HEK293 (cell line): ENCODE results near the gene FCAR.
"Not testable (repeated sequence)": the region's sequence is repeated elsewhere in the genome, so short reads cannot be mapped to it uniquely, and the experiment has no call there.

Source experiments
- CTCF ChIP-seq: fragments of 450-650 bp; formaldehyde crosslinking; IDR thresholded peaks from 2 replicates; pipeline ENCODE4 v1.5.1; 2016; ENCODE audit warnings: missing biosample characterization, missing genetic modification characterization
- REST ChIP-seq: fragments of 450-650 bp; formaldehyde crosslinking; IDR thresholded peaks from 2 replicates; pipeline ENCODE4 v1.5.1; 2016; ENCODE audit warnings: missing biosample characterization, missing genetic modification characterization
- ZNF140 ChIP-seq: fragments of 450-650 bp; formaldehyde crosslinking; IDR thresholded peaks from 2 replicates; pipeline ENCODE4 v1.5.1; 2016; ENCODE audit warnings: missing biosample characterization, missing genetic modification characterization
- TF ChIP-seq, protein P1 (sequence below): fragments of 450-650 bp; formaldehyde crosslinking; conservative IDR thresholded peaks from 2 replicates; pipeline ENCODE4 v1.5.1; 2016; ENCODE audit warnings: low read depth, missing biosample characterization, missing genetic modification characterization

- not testable (repeated sequence) for TF ChIP-seq CTCF, ZNF140, REST (tag by site-specific recombination)
- TF ChIP-seq, protein P1, sequence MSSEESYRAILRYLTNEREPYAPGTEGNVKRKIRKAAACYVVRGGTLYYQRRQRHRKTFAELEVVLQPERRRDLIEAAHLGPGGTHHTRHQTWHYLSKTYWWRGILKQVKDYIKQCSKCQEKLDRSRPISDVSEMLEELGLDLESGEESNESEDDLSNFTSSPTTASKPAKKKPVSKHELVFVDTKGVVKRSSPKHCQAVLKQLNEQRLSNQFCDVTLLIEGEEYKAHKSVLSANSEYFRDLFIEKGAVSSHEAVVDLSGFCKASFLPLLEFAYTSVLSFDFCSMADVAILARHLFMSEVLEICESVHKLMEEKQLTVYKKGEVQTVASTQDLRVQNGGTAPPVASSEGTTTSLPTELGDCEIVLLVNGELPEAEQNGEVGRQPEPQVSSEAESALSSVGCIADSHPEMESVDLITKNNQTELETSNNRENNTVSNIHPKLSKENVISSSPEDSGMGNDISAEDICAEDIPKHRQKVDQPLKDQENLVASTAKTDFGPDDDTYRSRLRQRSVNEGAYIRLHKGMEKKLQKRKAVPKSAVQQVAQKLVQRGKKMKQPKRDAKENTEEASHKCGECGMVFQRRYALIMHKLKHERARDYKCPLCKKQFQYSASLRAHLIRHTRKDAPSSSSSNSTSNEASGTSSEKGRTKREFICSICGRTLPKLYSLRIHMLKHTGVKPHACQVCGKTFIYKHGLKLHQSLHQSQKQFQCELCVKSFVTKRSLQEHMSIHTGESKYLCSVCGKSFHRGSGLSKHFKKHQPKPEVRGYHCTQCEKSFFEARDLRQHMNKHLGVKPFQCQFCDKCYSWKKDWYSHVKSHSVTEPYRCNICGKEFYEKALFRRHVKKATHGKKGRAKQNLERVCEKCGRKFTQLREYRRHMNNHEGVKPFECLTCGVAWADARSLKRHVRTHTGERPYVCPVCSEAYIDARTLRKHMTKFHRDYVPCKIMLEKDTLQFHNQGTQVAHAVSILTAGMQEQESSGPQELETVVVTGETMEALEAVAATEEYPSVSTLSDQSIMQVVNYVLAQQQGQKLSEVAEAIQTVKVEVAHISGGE (tag by site-specific recombination) = not testable (repeated sequence)
Measured at GRCh38 chr19:54832496-54832895, 41.5 kb upstream of the FCAR start, which contains the start of gene KIR2DS4.
